HepG2 (cell line): Measurements from ENCODE around the gene PTK7. TPM values are rescaled to one million over a fixed set of nuclear protein-coding genes. Genes with fewer than 3 reads are reported as not detected.

Experiments
- ATAC-seq: fragments of 200-7000 bp; cut with Tn5 transposase; 3 replicates; pipeline ENCODE4 v1.9.1; 2020; ENCODE audit warnings: mild to moderate bottlenecking, moderate library complexity
- BruUV-seq: library from RNA; stranded (reverse); fragments of 400-500 nt; replicated peaks from 2 replicates; lab custom pipeline; 2021; lab: Mats Ljungman, UMichigan
- CTCF ChIA-PET: fragments of 300-600 bp; formaldehyde crosslinking; extraction: SDS; loops from one replicate; lab custom pipeline; 2021; ENCODE audit warnings: low total read pairs, inconsistent platforms, low intra/inter-chr PET ratio; lab: Yijun Ruan, JAX
- POLR2A ChIA-PET: fragments of 350-600 bp; sonication (Branson Sonifier 250); formaldehyde crosslinking; loops from one replicate; lab custom pipeline; 2020; ENCODE audit warnings: antibody characterized with exemption, inconsistent platforms; lab: Yijun Ruan, JAX
- DNase-seq: peaks from one replicate; pipeline ENCODE4 v3.0.0-alpha.2; 2015; ENCODE audit warnings: low spot score
- FAIRE-seq: peaks from 3 replicates; lab custom pipeline; 2011; peaks lifted over from hg19 to GRCh38; lab: Jason Lieb, UNC
- H2AFZ ChIP-seq: one replicate; pipeline ENCODE4 v1.6.1; 2011; ENCODE audit warnings: low read length, inconsistent platforms
- H3K27ac ChIP-seq: fragments of 300-600 bp; 3 replicates; pipeline ENCODE4 v1.8.0; 2011; ENCODE audit warnings: mixed run types, mild to moderate bottlenecking, mixed read lengths, low read length, inconsistent platforms; ENCODE audit not compliant: insufficient read depth; ENCODE audit errors: extremely low read length
- H3K27me3 ChIP-seq, 2 experiments: fragments of 200-600 bp in 1 of 2; 2 replicates in 1 of 2; 3 replicates in 1 of 2; pipeline versions ENCODE4 v1.6.0 to v1.8.0; 2011; ENCODE audit warnings: low read length in 2 of 2, mild to moderate bottlenecking in 2 of 2, moderate library complexity in 2 of 2, inconsistent platforms in 1 of 2; ENCODE audit not compliant: insufficient read depth in 2 of 2, control insufficient read depth in 1 of 2
- H3K36me3 ChIP-seq, 2 experiments: fragments of 200-600 bp in 1 of 2; replicated peaks in 1 of 2; 2 replicates in 1 of 2; 3 replicates in 1 of 2; pipeline versions ENCODE4 v1.5.1 to v1.8.0; 2011; ENCODE audit warnings: low read length in 2 of 2, inconsistent platforms in 1 of 2; ENCODE audit not compliant: insufficient read depth in 2 of 2, control insufficient read depth in 1 of 2
- H3K4me1 ChIP-seq: 2 replicates; pipeline ENCODE4 v1.5.1; 2012; ENCODE audit warnings: low read length, inconsistent platforms; ENCODE audit not compliant: insufficient read depth
- H3K4me2 ChIP-seq: 2 replicates; pipeline ENCODE4 v1.6.0; 2011; ENCODE audit warnings: low read depth, low read length, inconsistent platforms
- H3K4me3 ChIP-seq, 3 experiments: fragments of 200-600 bp in 1 of 3; sonication (generic), shearing (Covaris generic) in 1 of 3; replicated peaks in 1 of 3; 2 replicates each; pipeline ENCODE4 v1.5.1; 2011 to 2016; ENCODE audit warnings: low read length in 3 of 3, inconsistent platforms in 2 of 3, low read depth in 2 of 3, mild to moderate bottlenecking in 2 of 3, control low read depth in 1 of 3, mixed read lengths in 1 of 3; ENCODE audit not compliant: insufficient read depth in 1 of 3
- H3K79me2 ChIP-seq: one replicate; pipeline ENCODE4 v1.6.1; 2011; ENCODE audit warnings: low read length, inconsistent platforms; ENCODE audit not compliant: insufficient read depth
- H3K9ac ChIP-seq: 2 replicates; pipeline ENCODE4 v1.6.0; 2011; ENCODE audit warnings: mild to moderate bottlenecking, low read depth, low read length, inconsistent platforms; ENCODE audit not compliant: insufficient read depth
- H3K9me3 ChIP-seq: 2 replicates; pipeline ENCODE4 v1.5.1; 2012; ENCODE audit warnings: mild to moderate bottlenecking, low read length
- H4K20me1 ChIP-seq: 2 replicates; pipeline ENCODE4 v1.6.0; 2011; ENCODE audit warnings: inconsistent platforms, mild to moderate bottlenecking, low read length, moderate library complexity; ENCODE audit not compliant: insufficient read depth
- ARID2 ChIP-seq: sonication (generic); formaldehyde crosslinking; IDR thresholded peaks from 2 replicates; pipeline ENCODE4 v1.8.1; 2022; ENCODE audit warnings: mild to moderate bottlenecking, missing genetic modification reagents, borderline replicate concordance
- ATF4 ChIP-seq, 2 experiments: fragments of 450-650 bp in 1 of 2; sonication (generic) in 1 of 2; formaldehyde crosslinking; IDR thresholded peaks; 2 replicates each; pipeline versions ENCODE4 v1.5.0 to v1.8.0; 2020 to 2022; ENCODE audit warnings: mild to moderate bottlenecking in 1 of 2, missing genetic modification reagents in 1 of 2
- CSRNP1 ChIP-seq: sonication (generic); formaldehyde crosslinking; IDR thresholded peaks from 2 replicates; pipeline ENCODE4 v1.8.1; 2023; ENCODE audit warnings: mild to moderate bottlenecking, missing genetic modification reagents
- EEA1 ChIP-seq: sonication (generic); formaldehyde crosslinking; IDR thresholded peaks from 2 replicates; pipeline ENCODE4 v1.5.1; 2020; ENCODE audit warnings: mild to moderate bottlenecking, missing genetic modification reagents, borderline replicate concordance
- ERF ChIP-seq: IDR thresholded peaks from 2 replicates; pipeline ENCODE4 v1.6.1; 2018; ENCODE audit warnings: missing biosample characterization, missing genetic modification reagents
- HNRNPUL1 ChIP-seq: fragments of 200-400 bp; formaldehyde crosslinking; IDR thresholded peaks from 2 replicates; pipeline ENCODE4 v1.6.1; 2017; ENCODE audit warnings: low read depth, mild to moderate bottlenecking, low read length, moderate library complexity
- SIN3B ChIP-seq: fragments of 150-350 bp; IDR thresholded peaks from 2 replicates; pipeline ENCODE4 v1.6.1; 2014; ENCODE audit warnings: low read length
- SRSF4 ChIP-seq: fragments of 200-400 bp; formaldehyde crosslinking; IDR thresholded peaks from one replicate; pipeline ENCODE4 v1.6.1; 2018; ENCODE audit warnings: mild to moderate bottlenecking, low read depth, low read length, moderate library complexity; ENCODE audit not compliant: poor library complexity, severe bottlenecking
- TP53 ChIP-seq: sonication (generic); formaldehyde crosslinking; conservative IDR thresholded peaks from 2 replicates; pipeline ENCODE4 v1.4.0; 2020; ENCODE audit warnings: missing genetic modification reagents
- TRAFD1 ChIP-seq: sonication (generic); formaldehyde crosslinking; IDR thresholded peaks from 2 replicates; pipeline ENCODE4 v1.5.1; 2020; ENCODE audit warnings: missing genetic modification reagents, mild to moderate bottlenecking, borderline replicate concordance
- ZFP36L2 ChIP-seq: sonication (generic); formaldehyde crosslinking; IDR thresholded peaks from 2 replicates; pipeline ENCODE4 v1.4.0; 2020; ENCODE audit warnings: missing genetic modification reagents
- ZNF329 ChIP-seq: sonication (generic); formaldehyde crosslinking; IDR thresholded peaks from 2 replicates; pipeline ENCODE4 v1.9.0; 2021; ENCODE audit warnings: low read depth, mild to moderate bottlenecking, missing genetic modification reagents
- ZNF547 ChIP-seq: sonication (generic); formaldehyde crosslinking; IDR thresholded peaks from 2 replicates; pipeline ENCODE4 v1.5.1; 2020; ENCODE audit warnings: mild to moderate bottlenecking, missing genetic modification reagents
- ZNF556 ChIP-seq: sonication (generic); formaldehyde crosslinking; IDR thresholded peaks from 2 replicates; pipeline ENCODE4 v1.4.0; 2020; ENCODE audit warnings: mild to moderate bottlenecking, missing genetic modification reagents, borderline replicate concordance
- ZNF569 ChIP-seq: sonication (generic); formaldehyde crosslinking; IDR thresholded peaks from 2 replicates; pipeline ENCODE4 v1.5.0; 2020; ENCODE audit warnings: mild to moderate bottlenecking, missing genetic modification reagents, moderate library complexity, borderline replicate concordance
- ZNF746 ChIP-seq: sonication (generic); formaldehyde crosslinking; IDR thresholded peaks from 2 replicates; pipeline ENCODE4 v1.8.0; 2022; ENCODE audit warnings: mild to moderate bottlenecking, missing genetic modification reagents
- WGBS: methylation state at CpG from one replicate; pipeline ENCODE4 v1.1.6; 2017; ENCODE audit warnings: low lambda C conversion rate; 5-methylcytosine and 5-hydroxymethylcytosine counted together
- in situ Hi-C: cut with HindIII; loops from 2 replicates; pipeline ENCODE4 v1.10.0; 2017; ENCODE audit warnings: low pct_unique_long_range_greater_than_20kb; ENCODE audit not compliant: extremely low pct_ligation_motif_present
- intact Hi-C: fragments of 100-400 bp; cut with micrococcal nuclease; formaldehyde crosslinking; loops from one replicate; pipeline ENCODE4 v1.10.0; 2022; ENCODE audit not compliant: unreplicated experiment
- polyA plus RNA-seq, 8 experiments: library from polyadenylated mRNA; depleted of rRNA in 3 of 8; stranded (reverse) in 7 of 8; unstranded in 1 of 8; fragments of >200 nt; fragmentation: Illumina TruSeq in 4 of 8; extraction: Trizol in 4 of 8; gene quantifications; 2 replicates each; pipeline versions ENCODE4 v1.2.1 to v1.2.3, GENCODE V29; 2011 to 2016; ENCODE audit warnings: low read depth in 4 of 8, missing spikeins in 1 of 8, mixed read lengths in 1 of 8; ENCODE audit not compliant: insufficient read depth in 1 of 8
- total RNA-seq, 5 experiments: library from RNA; depleted of rRNA; stranded (reverse); fragments of >200 nt; fragmentation: Illumina TruSeq; extraction: Trizol; gene quantifications; 2 replicates each; pipeline ENCODE4 v1.2.3, GENCODE V29; 2016; ENCODE audit warnings: low read depth in 1 of 5

The PTK7 gene
- total and polyA plus RNA-seq, 2 of the 13 experiments (the other 11 are each of a cell fraction or from before 2014, with no cell fraction given): 98.5 to 99.8 TPM

GRCh38 chr6:43205849-43206248 is 129.7 kb downstream of the PTK7 start:
- Histone ChIP-seq H3K27ac (no peak overlapping the region), H3K4me2 (no peak overlapping the region), H3K4me3 (no peak overlapping the region), H3K27me3 (no peaks in the 10 kb centered on the region), H3K9ac (no peak overlapping the region), H3K4me1 (0 out of 2 replicates have a peak, but pooled peaks cover 5% of the 10 kb centered on the region), H4K20me1 (no peaks in the 10 kb centered on the region), H3K79me2 (no peaks in the 10 kb centered on the region), H3K9me3 (no peaks in the 10 kb centered on the region), H2AFZ (no peak overlapping the region), H3K36me3 (peaks cover 0 to 2% of the 10 kb centered on the region in 2 experiments; a peak in 2 of 5 replicates)
- TF ChIP-seq SRSF4 (no peak), ZNF746 (CRISPR knock-in tag) (no peak), ZFP36L2 (no peak), SIN3B (no peak), TP53 (CRISPR knock-in tag) (no peak), ZNF547 (CRISPR knock-in tag) (no peak), ZNF556 (CRISPR knock-in tag) (no peak), CSRNP1 (no peak), ERF (no peak), TRAFD1 (CRISPR knock-in tag) (no peak), ARID2 (no peak), ZNF329 (CRISPR knock-in tag) (no peak), EEA1 (CRISPR knock-in tag) (no peak), HNRNPUL1 (no peak), ATF4 (CRISPR knock-in tag; IDR thresholded peaks at IDR 0.05) (no peak), ZNF569 (CRISPR knock-in tag) (no peak)
- ATAC-seq (no peak), DNase-seq (no peak), FAIRE-seq (no peak)
- BruUV-seq: no TSS peak
- intact Hi-C loops: no loop called here
- WGBS: 92% methylated on average over 10 of the region's 10 CpGs
- in situ Hi-C loops: no loop called here
- ChIA-PET CTCF (no interaction called here), POLR2A (interaction anchor here (0.6 kb wide), 1 partner anchor 31 kb away, joined by 3 read pairs; no protein-coding TSS in a partner anchor)
